Measurements from ENCODE around the gene ANO2. TPM values are rescaled to one million over a fixed set of nuclear protein-coding genes. Genes with fewer than 3 reads are reported as not detected.
A peak's percentile ranks its signal among the peaks of the same experiment; 100 is the strongest.
"Not testable (repeated sequence)": the region's sequence is repeated elsewhere in the genome, so short reads cannot be mapped to it uniquely, and the experiment has no call there.

The ANO2 gene
- total RNA-seq, 1 experiment from 2014 or later = 1.2 TPM

DNA sequence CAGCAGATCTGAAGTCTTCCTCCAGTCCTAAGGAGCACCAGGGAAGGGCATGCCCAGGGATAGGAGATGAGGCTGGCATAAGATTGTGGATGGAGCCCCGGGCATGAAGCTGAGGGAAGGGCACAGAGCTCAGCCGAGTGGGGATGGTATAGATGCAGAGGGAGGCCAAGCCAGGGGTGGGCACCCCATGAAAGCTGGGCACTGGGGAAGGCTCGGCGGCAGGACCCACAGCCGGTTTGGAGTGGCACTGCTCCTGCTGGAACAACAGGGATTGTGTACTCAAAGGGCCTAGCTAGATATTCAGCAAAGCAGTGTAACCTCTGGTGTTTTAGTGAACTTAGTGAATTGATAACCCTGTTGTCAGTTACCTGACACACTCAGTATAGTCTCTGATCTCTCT is 396.0 kb downstream of the ANO2 start:
- DNase-seq (ENCODE audit: low read depth) = no peak

DNA sequence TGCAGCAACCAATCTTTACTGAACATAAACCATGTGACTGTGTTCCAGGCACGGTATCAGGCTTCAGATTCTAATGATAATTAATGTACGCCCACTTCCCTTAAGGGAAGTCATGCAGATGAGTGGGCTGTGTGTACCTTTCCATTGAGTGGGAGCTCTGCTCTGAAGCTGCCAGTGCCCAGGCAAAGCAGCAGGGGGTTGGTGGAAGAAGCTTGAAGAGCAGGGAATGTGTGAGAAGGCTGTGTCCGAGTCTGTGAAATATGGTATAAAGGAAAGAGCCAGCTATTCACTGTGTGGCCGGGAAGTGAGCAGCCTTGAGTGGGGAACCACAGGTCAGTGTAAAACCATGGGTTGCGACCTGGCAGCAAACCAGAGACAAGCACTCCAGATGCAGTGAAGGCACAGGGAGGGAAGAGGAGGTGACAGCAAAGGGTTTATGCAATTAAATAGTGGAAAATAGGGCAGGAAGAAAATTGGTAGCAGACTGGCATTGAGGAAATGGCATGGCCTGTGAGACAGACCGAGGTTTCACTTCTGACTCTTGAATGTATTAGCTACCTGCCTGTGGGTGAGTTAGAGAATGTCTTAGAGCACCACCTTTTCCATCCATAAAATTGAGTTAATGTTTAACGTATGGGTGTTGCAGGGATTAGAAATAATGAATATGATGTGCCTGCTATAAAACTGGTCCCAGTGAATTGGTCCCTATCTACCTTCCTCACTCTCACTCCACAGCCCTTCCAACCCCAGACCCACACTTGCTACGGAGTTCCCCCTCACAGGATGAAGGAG is 396.7 kb downstream of the ANO2 start:
- no peak for DNase-seq (ENCODE audit: low read depth)

DNA sequence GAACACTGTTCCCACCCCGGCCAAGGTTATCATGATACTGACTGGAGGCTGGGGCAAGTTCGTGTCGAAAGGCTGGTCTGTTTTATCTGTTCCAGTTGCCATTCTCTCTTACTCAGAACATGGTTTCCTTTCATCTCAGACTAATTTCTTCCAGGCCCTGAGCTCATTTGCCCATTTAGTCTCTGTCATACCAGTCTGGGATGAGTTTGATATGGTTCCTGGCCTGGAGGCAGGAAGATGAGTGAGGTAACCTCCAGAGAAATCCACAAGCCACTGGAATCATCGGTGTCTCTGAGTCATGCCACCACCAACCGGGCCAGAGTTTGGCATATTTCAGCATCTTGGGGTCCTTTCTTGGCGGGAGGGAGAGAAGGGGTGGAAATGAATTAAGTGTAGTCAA is 398.4 kb downstream of the ANO2 start:
- peak; percentile 87 for DNase-seq (ENCODE audit: low read depth)

DNA sequence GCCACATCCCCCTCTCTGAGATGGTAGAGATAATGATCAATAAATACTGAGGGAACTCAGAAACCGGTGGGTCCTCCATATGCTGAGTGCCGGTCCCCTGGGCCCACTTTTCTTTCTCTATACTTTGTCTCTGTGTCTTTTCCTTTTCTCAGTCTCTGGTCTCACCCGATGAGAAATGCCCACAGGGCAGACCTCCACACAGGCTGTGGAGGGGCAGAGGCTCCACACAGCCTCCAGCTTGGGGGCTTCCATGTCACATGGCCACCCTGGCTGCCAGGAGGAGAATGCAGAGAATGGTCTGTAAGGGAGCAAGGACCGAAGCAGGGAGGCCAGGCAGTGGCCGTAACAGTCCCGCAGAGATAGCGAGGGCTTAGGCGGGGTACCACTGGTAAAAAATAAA is 407.3 kb downstream of the ANO2 start:
- no peak for DNase-seq (ENCODE audit: low read depth)

DNA sequence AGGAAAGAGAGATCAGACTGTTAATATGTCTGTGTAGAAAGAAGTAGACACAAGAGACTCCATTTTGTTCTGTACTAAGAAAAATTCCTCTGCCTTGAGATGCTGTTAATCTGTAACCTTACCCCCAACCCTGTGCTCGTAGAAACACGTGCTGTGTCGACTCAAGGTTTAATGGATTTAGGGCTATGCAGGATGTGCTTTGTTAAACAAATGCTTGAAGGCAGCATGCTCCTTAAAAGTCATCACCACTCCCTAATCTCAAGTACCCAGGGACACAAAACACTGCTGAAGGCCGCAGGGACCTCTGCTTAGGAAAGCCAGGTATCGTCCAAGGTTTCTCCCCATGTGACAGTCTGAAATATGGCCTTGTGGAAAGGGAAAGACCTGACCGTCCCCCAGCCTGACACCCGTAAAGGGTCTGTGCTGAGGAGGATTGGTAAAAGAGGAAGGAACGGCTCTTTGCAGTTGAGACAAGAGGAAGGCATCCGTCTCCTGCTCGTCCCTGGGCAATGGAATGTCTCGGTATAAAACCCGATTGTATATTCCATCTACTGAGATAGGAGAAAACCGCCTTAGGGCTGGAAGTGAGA is 407.9 kb downstream of the ANO2 start:
- not testable (repeated sequence) for DNase-seq (ENCODE audit: low read depth)

DNA sequence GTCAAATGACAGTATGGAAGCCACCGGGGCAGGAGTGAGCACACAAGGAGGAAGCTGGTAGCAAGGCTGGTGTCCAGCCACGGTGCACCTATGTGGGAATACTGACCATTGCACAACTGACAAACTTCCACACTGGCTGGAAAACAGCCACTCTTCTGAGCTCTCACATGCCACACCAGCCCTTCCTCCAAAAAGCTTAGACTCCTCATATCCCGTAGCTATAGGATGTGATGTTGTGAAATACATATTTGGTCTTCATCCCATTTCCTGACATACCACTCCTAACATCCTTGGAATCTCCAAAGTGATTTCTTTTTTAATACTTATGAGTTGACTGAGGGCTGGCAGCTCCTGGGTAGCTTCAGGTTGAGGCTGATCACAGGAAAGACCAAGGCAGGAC is 409.5 kb downstream of the ANO2 start:
- no peak for DNase-seq (ENCODE audit: low read depth)

DNA sequence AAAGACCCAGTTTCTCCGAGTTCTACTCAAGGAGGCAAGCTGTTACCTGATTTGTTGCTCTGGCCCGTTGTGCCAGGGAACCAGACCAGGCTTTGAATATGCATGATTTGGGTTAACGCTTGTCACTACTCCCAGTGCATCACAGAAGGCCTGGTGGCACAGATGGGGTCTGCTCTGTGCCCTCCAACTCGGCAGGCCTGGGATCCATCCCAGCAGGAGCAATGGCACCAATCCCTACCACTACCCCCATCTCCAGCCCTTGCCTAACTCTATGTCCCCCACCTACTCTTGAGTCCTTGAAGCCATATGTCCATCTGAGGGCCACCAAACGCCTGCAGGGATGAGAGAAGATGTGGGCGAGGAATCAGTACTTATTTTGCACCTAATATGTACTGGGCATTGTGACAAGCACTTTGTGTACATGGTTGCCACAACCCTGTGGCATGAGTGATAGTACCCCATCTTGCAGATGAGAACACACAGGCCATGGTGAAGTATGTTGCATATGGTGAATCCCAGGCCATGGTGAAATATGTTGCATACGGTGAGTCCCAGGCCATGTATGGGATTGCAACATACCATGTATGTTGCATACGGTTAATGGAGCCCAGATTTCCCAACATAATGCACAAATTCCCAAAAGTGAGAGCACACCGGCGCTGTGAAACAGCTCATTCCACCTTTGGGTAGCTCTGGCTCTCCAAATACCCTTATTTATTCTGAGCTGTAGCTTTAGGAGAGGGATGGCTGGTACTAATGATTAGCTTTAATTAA is 410.4 kb downstream of the ANO2 start:
- no peak for DNase-seq (ENCODE audit: low read depth)

DNA sequence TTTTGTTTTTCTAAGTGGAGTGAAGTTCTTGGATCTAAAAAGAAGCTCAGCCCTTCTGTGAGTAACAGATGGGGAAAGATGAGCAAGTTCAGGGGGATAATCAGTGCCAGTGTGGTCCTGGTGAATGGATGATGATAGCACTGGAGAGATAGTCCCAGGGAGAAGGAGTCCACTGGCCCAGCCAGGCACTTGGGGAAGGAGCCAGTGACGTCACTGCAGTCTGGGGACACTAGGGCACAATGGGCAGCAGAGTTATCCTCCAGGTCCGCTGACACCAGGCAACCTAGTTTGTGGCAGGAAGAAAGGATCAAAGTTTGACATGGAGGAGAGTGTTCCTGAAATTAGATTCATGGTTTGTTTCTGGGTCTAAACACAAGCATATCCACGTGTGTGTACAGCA is 411.7 kb downstream of the ANO2 start:
- DNase-seq (ENCODE audit: low read depth) = no peak

DNA sequence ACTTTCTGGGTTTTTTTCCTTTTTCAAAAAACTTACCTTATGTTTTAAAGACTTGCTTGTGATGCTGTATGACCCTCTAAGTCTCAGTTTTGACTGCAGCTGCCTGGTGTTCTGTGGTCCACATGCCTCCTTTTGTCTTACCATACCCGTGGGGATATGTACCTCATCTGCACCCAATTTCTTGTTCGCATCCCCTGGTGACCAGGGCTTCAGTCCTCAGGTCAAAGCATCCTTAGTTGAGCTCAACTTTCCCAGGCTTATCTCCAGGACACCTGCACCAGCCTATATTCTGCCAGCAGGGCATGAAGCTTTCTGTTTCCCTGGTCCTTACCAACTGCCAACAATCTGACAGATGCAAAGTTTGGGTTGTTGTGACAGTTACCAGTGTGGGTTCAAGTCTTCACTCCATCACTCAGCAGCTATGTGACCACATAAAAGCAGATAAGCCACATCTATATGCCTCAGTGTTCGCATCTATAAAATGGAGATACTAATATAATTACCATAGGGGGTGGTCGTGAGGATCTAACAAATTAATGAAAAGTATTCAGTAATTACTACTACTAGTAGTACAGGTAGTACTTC is 419.2 kb downstream of the ANO2 start:
- no peak for DNase-seq (ENCODE audit: low read depth)

DNA sequence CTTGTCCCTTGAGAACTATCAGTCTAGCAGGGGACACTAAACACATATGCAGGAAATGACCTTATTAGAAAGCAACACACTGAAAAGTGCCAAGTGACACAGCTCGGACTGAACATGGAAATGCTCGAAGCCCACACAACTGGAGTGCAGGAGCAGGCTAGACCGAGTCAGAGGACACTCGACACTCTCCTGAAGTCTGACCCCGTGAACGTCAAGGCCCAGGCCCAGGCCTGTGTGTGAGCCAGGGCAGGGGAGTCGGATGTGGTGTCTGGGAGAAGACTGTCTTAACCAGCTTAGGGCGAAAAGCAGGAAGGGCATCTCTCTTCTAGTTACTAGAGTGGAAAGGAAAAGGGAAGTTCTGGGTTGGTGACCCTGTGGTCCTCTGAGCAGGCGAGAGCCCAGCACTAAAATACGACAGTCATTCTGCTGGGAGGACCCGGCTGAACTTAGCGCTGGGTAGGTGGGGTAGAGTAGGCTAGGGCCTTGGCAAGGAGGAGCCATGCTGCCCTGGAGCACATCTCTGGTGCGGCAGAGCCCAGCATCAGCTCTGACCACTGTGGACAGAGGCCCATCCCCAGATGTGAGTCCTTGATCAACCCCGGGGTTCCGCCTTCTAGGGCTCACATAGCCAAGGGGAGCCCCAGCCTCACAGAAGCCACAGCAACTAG is 420.2 kb downstream of the ANO2 start:
- DNase-seq (ENCODE audit: low read depth) = no peak

DNA sequence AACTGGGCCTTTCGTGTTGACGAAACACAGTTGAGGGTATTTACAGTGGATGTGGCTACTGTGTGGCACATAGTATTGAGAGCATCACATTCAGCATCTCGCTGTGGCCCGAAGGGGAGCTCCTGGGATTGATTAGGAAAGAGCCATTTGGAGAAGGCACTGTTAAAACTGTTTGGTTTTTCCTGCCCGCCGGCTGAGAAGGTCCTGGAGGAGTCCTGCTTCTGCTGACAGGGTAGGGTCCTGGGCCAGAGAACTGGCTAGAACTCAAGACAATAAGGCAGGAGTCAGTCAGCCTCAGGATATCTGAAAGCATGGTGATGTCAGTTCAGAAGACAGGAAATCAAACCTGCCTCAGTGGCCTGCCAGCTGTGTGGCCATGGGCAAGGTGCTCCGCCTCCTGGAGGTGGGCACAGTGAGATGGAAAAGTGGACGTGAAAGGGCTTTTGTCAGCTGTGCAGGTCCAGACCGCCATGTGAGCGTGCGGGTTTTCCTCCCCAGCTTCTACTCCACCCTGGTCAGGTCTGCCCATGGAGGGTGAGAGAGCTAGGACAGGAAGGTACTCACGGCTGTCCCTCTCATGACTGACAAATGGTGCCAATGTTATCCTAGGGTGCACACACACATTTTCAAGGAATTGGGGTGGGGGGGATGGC is 420.8 kb downstream of the ANO2 start:
- DNase-seq (ENCODE audit: low read depth) = no peak

DNA sequence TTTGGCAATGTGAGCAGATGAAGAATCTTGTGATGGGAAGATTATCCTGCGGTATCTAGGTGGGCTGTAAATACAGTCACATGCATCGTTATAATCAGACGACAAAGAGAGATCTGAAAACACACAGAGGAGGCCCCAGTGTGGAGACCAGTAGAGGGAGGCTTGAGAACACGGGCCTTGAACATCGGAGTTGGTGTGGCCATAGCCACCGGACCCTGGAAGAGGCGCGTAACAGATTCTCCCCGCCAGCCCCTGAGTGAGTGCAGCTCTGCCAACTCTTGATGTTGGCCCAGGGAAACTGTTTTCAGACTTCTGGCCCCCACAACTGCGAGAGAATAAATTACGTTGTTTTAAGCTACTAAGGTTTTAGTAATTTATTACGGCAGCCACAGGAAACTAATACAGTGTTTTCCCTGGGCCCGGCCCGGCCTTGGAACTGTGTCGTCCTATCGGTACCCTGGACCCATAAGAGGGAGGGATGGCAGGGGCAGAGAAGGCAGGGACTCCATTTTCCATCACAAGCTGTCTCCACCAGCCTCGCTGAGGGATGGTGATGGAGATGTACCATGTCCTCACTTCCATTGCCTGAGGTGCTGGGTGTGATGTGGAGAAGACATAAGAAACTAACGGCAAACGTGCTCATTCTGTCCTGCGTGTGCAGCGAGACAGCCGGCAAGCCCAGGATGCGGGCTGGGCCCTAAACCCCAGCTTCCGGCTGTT is 421.5 kb downstream of the ANO2 start:
- no peak for DNase-seq (ENCODE audit: low read depth)

DNA sequence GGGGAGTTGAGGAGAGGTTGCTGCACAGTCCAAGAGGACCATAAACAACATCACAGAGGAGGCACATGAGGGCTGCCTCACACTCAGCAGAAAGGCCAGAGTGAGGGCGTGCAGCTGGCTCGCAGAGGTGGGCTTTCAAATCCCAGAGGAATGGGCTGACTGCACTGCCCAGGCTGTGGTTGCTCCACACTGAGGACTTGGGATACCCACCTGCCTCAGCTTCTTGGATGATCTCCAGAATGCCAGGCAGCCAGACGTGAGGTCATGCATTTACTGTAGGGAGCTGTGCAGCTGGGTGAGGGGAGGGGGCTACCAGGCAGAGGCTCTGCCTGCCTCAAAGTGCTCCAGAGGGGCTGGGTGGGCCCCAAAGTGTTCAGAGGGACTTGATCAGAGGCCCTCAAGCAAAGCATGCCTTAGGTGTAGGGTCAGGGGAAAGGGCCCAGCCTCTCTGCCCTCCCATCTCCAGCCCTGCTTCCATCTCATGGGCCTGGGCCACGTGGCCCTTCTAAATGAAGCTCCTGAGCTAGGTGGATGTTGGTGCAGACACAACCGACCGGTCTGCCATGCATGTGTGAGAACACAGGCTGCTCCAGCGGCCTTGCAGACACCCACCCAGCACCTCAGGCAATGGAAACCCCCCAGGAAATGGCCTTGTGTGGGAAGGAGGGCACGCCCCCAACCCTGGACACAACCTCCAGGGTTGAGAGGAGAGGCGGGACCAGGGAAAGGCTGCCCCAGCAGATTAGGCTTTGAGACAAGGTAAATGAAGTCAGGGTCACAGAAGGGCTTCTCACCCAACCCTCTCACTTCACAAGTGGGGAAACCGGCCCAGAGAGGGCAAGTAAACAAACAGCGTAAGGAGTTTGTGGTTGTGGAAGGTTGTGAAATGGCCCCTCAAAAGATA is 422.4 kb downstream of the ANO2 start:
- DNase-seq (ENCODE audit: low read depth) = no peak

DNA sequence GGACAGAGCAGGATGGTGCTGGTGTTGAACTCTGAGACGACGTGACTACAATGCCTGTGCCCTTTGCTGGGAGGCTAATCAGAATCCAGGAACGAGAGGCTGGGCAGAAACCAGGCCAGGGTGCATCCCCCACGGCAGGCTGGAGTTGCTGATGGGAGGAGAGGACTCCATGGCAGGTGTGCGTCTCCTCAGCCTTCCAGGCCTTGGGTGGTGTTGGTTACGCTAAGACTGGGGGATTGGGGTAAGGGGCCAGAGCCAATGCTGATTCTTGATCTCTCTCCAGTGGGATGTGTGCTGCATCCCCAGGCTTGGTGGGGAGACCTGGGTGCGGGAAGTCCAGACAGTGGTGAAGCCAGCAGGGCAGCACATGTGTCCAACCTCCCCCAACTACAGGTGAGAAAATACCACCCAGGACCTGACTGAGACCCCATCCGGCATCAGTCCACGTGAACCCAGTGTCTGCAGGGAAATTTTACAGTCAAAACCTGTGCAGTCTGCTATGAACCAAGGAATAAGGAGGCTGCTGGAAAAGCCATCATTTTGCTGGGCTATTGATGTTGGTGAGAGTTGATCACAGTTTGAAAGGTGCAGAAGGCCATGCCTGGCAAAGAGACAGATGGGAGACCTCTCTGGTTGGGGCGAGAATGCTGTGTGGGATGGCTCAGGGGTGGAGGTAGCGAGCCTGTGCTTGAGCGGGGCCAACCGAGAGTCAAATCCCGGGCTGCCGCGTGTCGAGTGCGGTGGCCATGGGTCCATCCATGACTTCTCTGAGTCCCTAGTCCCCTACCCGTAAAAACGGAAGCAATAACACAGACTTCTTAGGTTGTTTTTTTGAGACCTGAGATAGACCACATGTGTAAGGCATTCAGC is 423.4 kb downstream of the ANO2 start:
- no peak for DNase-seq (ENCODE audit: low read depth)

DNA sequence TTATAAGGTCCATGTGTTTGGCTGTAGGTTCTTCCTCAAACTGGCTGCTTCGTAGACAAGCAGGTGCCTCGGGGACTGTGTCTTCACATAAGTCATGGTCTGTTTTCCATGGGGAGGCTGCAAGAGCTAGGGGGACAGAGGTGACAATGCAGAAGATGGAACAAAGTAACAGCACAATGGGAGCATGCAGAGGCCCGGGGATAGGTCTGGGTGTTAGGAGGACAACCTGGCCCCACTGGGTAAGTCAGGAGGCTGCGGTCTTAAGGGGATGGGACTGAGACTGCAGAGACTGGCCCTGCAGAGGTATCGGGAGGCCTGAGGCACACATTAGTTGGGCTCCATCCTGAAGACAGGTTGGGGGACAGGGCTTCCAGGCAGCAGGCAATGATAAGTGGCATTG is 424.2 kb downstream of the ANO2 start:
- DNase-seq (ENCODE audit: low read depth) = no peak

DNA sequence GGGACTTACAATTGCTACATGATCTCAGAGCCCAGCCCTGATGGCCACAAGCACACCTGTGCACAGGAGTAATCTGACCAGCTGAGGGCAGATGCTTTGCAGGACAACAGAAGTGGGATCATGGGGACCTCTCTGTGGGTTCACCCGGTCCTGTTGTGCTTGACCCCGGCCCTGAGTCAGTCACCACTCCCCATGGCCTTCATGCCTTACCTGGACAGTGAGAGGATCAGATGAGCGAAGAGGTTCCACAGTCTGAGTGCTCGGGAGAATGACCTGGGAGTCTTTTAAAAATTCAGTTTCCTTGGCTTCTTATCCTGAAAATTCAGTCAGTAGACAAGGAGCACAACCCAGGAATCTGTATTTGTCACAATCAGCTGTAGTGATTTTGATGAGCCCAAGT is 425.0 kb downstream of the ANO2 start:
- DNase-seq (ENCODE audit: low read depth) = no peak

DNA sequence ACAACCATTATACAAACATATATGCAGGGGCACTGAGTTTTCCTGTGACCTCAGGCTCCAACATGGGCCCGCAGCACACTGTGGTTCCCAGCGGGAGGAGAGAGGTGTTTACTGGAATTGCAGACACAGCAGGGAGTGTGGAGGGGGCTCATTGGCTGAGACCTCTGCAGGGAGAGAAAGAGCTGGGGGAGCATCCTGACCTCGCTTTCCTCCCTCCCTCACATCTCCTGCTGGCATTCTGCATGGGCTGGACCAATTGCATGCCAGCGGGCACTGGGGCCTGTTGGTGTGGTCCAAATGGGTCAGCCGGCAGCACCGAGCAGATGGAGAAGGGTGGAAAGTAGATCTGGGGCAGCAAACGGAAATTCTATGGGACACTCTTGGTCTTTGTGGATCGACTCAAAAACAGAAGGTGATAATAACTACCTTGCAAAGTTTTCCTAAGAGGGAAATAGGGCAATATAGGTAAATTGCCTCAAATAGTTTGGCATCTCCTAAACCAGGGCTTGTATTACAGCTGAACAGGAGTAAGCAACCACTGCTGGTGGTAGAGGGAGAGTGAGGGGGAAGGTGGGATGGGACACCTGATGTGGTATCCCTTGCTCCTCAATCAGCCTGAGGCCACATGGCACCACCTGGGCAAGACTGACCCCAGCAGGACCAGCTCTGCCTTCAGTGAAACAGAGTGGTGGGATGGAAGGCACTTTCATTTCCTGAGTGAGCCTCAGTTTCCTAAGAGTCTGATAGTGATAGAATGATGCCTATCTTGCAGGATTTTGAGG is 426.3 kb downstream of the ANO2 start:
- no peak for DNase-seq (ENCODE audit: low read depth)

Data from Daoy (cell line).